Gastroesophageal sphincter (tissue), 4 donors: ENCODE data around the gene UNKL. TPM values are rescaled to one million over a fixed set of nuclear protein-coding genes. Genes with fewer than 3 reads are reported as not detected.

Experiments
- ATAC-seq: fragments of 150-250 bp; one replicate; pipeline ENCODE4 v1.9.1; 2016; ENCODE audit warnings: mild to moderate bottlenecking, moderate library complexity
- H3K27ac ChIP-seq, 4 donors: fragments of 200-600 bp; sonication (generic) in 3 of 4; 1 replicate in 3 of 4; 2 replicates in 1 of 4; pipeline ENCODE4 v1.5.1; 2016 to 2019
- H3K27me3 ChIP-seq: fragments of 200-600 bp; sonication (generic); one replicate; pipeline ENCODE4 v1.5.1; 2019
- H3K36me3 ChIP-seq, 2 donors: fragments of 200-600 bp; sonication (generic); one replicate each; pipeline ENCODE4 v1.5.1; 2019; ENCODE audit warnings: control low read depth in 1 of 2
- H3K4me1 ChIP-seq, 3 donors: fragments of 200-600 bp; sonication (generic); 1 replicate in 2 of 3; 2 replicates in 1 of 3; pipeline ENCODE4 v1.5.1; 2016 to 2019; ENCODE audit warnings: control low read depth in 2 of 3
- H3K4me3 ChIP-seq, 2 donors: fragments of 200-600 bp; sonication (generic); one replicate each; pipeline ENCODE4 v1.5.1; 2019; ENCODE audit warnings: mild to moderate bottlenecking in 1 of 2, moderate library complexity in 1 of 2
- H3K9me3 ChIP-seq, 3 donors: fragments of 200-600 bp; sonication (generic); one replicate each; pipeline ENCODE4 v1.5.1; 2017 to 2019; ENCODE audit warnings: control low read depth in 2 of 3
- EP300 ChIP-seq: sonication (generic); formaldehyde crosslinking; IDR thresholded peaks from one replicate; pipeline ENCODE4 v1.6.1; 2017; ENCODE audit warnings: antibody characterized with exemption, mild to moderate bottlenecking
- POLR2A ChIP-seq, 2 donors: fragments of 450-650 bp; IDR thresholded peaks; one replicate each; pipeline ENCODE4 v1.6.1; 2017; ENCODE audit warnings: antibody characterized with exemption in 2 of 2, mild to moderate bottlenecking in 2 of 2, moderate library complexity in 1 of 2
- POLR2AphosphoS5 ChIP-seq: sonication (generic); formaldehyde crosslinking; IDR thresholded peaks from one replicate; pipeline ENCODE4 v1.6.1; 2017; ENCODE audit warnings: antibody characterized with exemption
- WGBS, 2 donors: methylation state at CpG; one replicate each; pipeline ENCODE4 v1.1.5; 2018; ENCODE audit warnings: low coverage in 1 of 2; 5-methylcytosine and 5-hydroxymethylcytosine counted together
- total RNA-seq, 4 donors: library from RNA; depleted of rRNA; stranded (reverse); fragments of >200 nt; gene quantifications; one replicate each; pipeline ENCODE4 v1.1.0, GENCODE V29; 2016
- TF ChIP-seq, protein P1 (sequence below), 4 experiments: fragments of 200-600 bp in 2 of 4; fragments of 450-650 bp in 2 of 4; sonication (generic) in 1 of 4; IDR thresholded peaks; one replicate each; pipeline ENCODE4 v1.5.1; 2017 to 2019; ENCODE audit warnings: antibody characterized with exemption in 4 of 4, mild to moderate bottlenecking in 2 of 4, moderate library complexity in 2 of 4

The UNKL gene
- total RNA-seq, 4 donors from 2014 or later, result 12.3 to 29.4 (median 16.4) TPM

GRCh38 chr16:1444730-1445517 is 30.4 kb upstream of the UNKL start:
- Histone ChIP-seq H3K9me3 (no peaks in the 10 kb centered on the region), H3K4me3 (no peak overlapping the region), H3K4me1 (no peaks in the 10 kb centered on the region), H3K27ac (no peak overlapping the region), H3K36me3 (peaks cover 0 to 53% of the 10 kb centered on the region in 2 donors), H3K27me3 (no peaks in the 10 kb centered on the region)
- no peak for ATAC-seq
- 95 to 97% methylated on average over 7 of the region's 48 CpGs for WGBS, 2 donors
- TF ChIP-seq, protein P1, sequence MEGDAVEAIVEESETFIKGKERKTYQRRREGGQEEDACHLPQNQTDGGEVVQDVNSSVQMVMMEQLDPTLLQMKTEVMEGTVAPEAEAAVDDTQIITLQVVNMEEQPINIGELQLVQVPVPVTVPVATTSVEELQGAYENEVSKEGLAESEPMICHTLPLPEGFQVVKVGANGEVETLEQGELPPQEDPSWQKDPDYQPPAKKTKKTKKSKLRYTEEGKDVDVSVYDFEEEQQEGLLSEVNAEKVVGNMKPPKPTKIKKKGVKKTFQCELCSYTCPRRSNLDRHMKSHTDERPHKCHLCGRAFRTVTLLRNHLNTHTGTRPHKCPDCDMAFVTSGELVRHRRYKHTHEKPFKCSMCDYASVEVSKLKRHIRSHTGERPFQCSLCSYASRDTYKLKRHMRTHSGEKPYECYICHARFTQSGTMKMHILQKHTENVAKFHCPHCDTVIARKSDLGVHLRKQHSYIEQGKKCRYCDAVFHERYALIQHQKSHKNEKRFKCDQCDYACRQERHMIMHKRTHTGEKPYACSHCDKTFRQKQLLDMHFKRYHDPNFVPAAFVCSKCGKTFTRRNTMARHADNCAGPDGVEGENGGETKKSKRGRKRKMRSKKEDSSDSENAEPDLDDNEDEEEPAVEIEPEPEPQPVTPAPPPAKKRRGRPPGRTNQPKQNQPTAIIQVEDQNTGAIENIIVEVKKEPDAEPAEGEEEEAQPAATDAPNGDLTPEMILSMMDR (IDR thresholded peaks at IDR 0.05), result no peak
- TF ChIP-seq EP300, result no peak
- TF ChIP-seq POLR2AphosphoS5, result no peak
- no peak for TF ChIP-seq POLR2A (IDR thresholded peaks at IDR 0.05)

DNA sequence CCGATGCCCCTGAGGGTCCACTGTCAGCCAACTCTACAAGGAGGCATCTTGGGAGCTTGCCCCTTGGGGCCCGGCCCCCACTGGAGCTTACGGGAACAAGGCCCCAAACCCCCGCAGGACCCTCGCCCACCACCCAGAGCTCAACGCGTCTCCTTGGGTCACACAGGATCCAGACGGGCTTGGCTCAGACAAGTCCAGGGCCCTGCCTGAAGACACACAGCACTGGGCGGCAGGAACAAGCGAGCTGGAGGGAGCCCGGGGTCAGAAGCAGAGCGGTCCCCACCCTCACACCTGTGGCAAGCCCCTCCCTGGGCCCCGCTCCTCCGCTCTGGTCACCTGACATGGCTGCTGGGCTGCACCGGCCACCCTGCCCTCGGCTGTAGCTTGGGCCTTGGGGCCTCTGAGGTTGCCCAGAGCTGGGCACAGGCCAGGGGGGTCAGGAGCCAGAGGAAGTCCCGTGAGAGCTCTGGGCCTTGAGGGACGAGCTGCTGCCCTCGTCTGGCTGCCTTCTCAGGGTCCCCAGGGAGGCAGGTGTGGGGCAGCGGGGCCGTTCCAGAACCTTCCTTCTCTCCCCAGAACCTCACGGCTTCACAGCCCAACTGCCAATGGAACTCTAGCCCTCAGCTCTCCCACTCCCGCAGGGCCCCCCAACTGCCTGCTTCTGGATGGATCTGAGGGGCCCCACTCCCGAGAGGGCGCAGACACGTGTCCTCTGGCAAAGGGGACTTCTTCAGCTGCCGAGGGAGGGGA is 29.7 kb upstream of the UNKL start, which contains the start of gene CCDC154:
Gene CCDC154, minus strand, starts transcription at position 577 of the 750 bp plus-strand sequence. Its CDS starts 234 bp downstream, at position 343.
- Histone ChIP-seq H3K4me1 (no peaks in the 10 kb centered on the region), H3K9me3 (no peaks in the 10 kb centered on the region), H3K4me3 (no peak within 1 kb of the TSS), H3K36me3 (peaks cover 0 to 46% of the 10 kb centered on the region in 2 donors), H3K27me3 (no peaks in the 10 kb centered on the region), H3K27ac (no peak within 1 kb of the TSS)
- WGBS, 2 donors, result no CpG with 5 or more reads among the region's 27 CpGs
- no peak for ATAC-seq
- TF ChIP-seq EP300 (no peak), POLR2A (IDR thresholded peaks at IDR 0.05) (no peak), POLR2AphosphoS5 (no peak)
- TF ChIP-seq, protein P1 (IDR thresholded peaks at IDR 0.05), result no peak

- H3K4me1 ChIP-seq, result no peaks in the 10 kb centered on the region
- no peak for ATAC-seq
- no peaks in the 10 kb centered on the region for H3K9me3 ChIP-seq
- no peak overlapping the region for H3K27ac ChIP-seq
- no peaks in the 10 kb centered on the region for H3K27me3 ChIP-seq
- TF ChIP-seq EP300 (no peak), POLR2AphosphoS5 (no peak), POLR2A (IDR thresholded peaks at IDR 0.05) (no peak)
- TF ChIP-seq, protein P1 (IDR thresholded peaks at IDR 0.05), result no peak
- peaks cover 0 to 39% of the 10 kb centered on the region in 2 donors for H3K36me3 ChIP-seq
- WGBS, 2 donors, result no CpG with 5 or more reads among the region's 38 CpGs
- no peak overlapping the region for H3K4me3 ChIP-seq
These were observed 29.0 kb upstream of the UNKL start for GRCh38 chr16:1443403-1443973.

DNA sequence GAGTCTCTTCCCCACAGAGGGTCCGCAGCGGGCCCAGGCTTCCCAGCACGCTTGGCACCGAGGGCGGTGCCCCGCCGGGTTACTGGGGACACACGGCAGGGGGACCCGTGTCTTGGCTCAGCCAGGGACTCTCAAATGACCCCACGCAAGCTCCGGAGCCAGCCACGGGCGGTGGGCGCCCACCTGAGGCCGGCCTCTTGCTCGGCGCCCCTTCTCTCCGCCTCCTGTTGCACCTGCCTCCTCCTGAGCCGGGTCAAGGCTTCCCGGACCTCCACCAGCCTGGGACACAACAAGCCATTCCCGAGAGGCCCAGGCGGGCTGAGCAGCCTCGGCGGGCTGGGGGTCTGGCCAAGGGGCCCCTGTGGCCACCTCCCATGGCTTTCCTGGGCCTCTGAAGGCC is 28.2 kb upstream of the UNKL start:
- H3K4me1 ChIP-seq, result no peaks in the 10 kb centered on the region
- WGBS, 2 donors, result 100% methylated on average over 3 of the region's 24 CpGs; no CpG with 5 or more reads in 1 of the 2 donors
- H3K4me3 ChIP-seq, result no peak overlapping the region
- peaks cover 0 to 34% of the 10 kb centered on the region in 2 donors for H3K36me3 ChIP-seq
- no peak for ATAC-seq
- no peak for TF ChIP-seq POLR2AphosphoS5
- TF ChIP-seq, protein P1 (IDR thresholded peaks at IDR 0.05), result no peak
- TF ChIP-seq EP300, result no peak
- no peak for TF ChIP-seq POLR2A (IDR thresholded peaks at IDR 0.05)
- no peak overlapping the region for H3K27ac ChIP-seq
- H3K9me3 ChIP-seq, result no peaks in the 10 kb centered on the region
- H3K27me3 ChIP-seq, result no peaks in the 10 kb centered on the region
